ENCODE results near the gene HACD4. TPM values are rescaled to one million over a fixed set of nuclear protein-coding genes. Genes with fewer than 3 reads are reported as not detected.

HACD4 gene
- polyA plus RNA-seq, 1 donor (not counting 4 experiments of a cell fraction or from before 2014, with no cell fraction given) = 10.4 TPM

DNA sequence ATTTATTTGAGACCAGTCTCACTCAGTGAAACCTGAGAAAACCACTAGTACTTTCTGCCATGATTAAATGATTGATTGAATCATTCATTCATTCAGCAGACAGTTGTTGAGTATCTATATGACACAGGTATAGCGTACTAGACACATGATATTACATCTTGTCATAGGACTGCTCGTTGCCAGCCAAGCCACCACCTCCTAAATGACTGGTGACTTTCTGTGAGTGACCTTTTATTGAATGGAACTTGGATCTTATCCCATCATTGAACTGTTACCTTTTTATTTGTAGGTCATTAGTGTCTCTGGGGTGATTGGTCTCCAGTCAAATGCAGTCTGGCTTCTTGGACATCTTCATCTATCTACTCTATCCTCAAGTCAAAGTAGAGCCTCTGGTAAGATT is 80.7 kb downstream of the HACD4 start:
- Histone ChIP-seq H3K27ac (ENCODE audit: control insufficient read depth, insufficient read depth, low read length) (no peak overlapping the region), H3K4me1 (ENCODE audit: control insufficient read depth, extremely low read depth, insufficient read depth, low read length) (no peaks in the 10 kb centered on the region), H3K9me3 (ENCODE audit: control insufficient read depth, low read depth, low read length) (no peaks in the 10 kb centered on the region), H3K4me2 (ENCODE audit: control insufficient read depth, extremely low read depth, insufficient read depth, low read depth, low read length) (no peak overlapping the region), H3K36me3 (ENCODE audit: control insufficient read depth in 2 of 2, extremely low read depth in 1 of 2, insufficient read depth in 2 of 2, low read length in 2 of 2) (peaks cover 0 to 8% of the 10 kb centered on the region in 2 experiments), H3K4me3 (ENCODE audit: control insufficient read depth in 2 of 3, extremely low read depth in 1 of 3, insufficient read depth in 2 of 3, low read depth in 1 of 3, low read length in 3 of 3) (no peak overlapping the region), H3K27me3 (ENCODE audit: control insufficient read depth, extremely low read depth, insufficient read depth, low read length) (no peaks in the 10 kb centered on the region), H3K79me2 (ENCODE audit: control insufficient read depth, insufficient read depth, low read length) (no peaks in the 10 kb centered on the region), H2AFZ (ENCODE audit: control insufficient read depth, low read length) (no peak overlapping the region), H4K20me1 (ENCODE audit: control insufficient read depth, extremely low read depth, insufficient read depth, low read length) (no peaks in the 10 kb centered on the region), H3K9ac (ENCODE audit: control insufficient read depth, extremely low read depth, insufficient read depth, low read length) (no peak overlapping the region), H3K9me1 (ENCODE audit: control insufficient read depth, extremely low read depth, insufficient read depth, low read length) (no peaks in the 10 kb centered on the region)
- dilution Hi-C loops (cut with MboI; ENCODE audit: extremely low pct_ligation_motif_present, low sequenced_read_pairs) = no loop called here
- FAIRE-seq (no peak), DNase-seq (ENCODE audit: low read depth, low spot score) (no peak)
- TF ChIP-seq, protein P1, sequence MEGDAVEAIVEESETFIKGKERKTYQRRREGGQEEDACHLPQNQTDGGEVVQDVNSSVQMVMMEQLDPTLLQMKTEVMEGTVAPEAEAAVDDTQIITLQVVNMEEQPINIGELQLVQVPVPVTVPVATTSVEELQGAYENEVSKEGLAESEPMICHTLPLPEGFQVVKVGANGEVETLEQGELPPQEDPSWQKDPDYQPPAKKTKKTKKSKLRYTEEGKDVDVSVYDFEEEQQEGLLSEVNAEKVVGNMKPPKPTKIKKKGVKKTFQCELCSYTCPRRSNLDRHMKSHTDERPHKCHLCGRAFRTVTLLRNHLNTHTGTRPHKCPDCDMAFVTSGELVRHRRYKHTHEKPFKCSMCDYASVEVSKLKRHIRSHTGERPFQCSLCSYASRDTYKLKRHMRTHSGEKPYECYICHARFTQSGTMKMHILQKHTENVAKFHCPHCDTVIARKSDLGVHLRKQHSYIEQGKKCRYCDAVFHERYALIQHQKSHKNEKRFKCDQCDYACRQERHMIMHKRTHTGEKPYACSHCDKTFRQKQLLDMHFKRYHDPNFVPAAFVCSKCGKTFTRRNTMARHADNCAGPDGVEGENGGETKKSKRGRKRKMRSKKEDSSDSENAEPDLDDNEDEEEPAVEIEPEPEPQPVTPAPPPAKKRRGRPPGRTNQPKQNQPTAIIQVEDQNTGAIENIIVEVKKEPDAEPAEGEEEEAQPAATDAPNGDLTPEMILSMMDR (optimal IDR thresholded peaks at IDR 0.05 in 1 of 3, IDR thresholded peaks at IDR 0.05 in 1 of 3, conservative IDR thresholded peaks at IDR 0.05 in 1 of 3; ENCODE audit: extremely low read depth in 1 of 3, insufficient read depth in 2 of 3, low read length in 3 of 3) = no peak
- TF ChIP-seq EZH2 (IDR thresholded peaks at IDR 0.05; ENCODE audit: low read length) = no peak

Other genes starting within 250 kb of the HACD4 start
- gene IFNB1, start 46.3 kb upstream of the HACD4 start, polyA plus RNA-seq = 0.07 TPM in 1 of 3 replicates, not detected in the others
- gene IFNW1, start 110.2 kb upstream of the HACD4 start, polyA plus RNA-seq = not detected in 3 replicates
- not detected in 3 replicates for gene IFNA21, start 135.0 kb upstream of the HACD4 start, polyA plus RNA-seq
- not detected in 3 replicates for gene IFNA4, start 155.9 kb upstream of the HACD4 start, polyA plus RNA-seq
- gene IFNA7, start 170.6 kb upstream of the HACD4 start, polyA plus RNA-seq = not detected in 3 replicates
- gene IFNA10, start 175.5 kb upstream of the HACD4 start, polyA plus RNA-seq = not detected in 3 replicates
- gene IFNA16, start 185.7 kb upstream of the HACD4 start, polyA plus RNA-seq = not detected in 3 replicates
- gene IFNA17, start 196.6 kb upstream of the HACD4 start, polyA plus RNA-seq = not detected in 3 replicates
- not detected in 3 replicates for gene IFNA14, start 208.4 kb upstream of the HACD4 start, polyA plus RNA-seq